Natural killer cell treated with Interleukin-12 subunit alpha and Interleukin-12 subunit beta and Interleukin-15 and Interleukin-18, amount 100 ng/mL, for 72 hours (primary cell): ENCODE results near the gene GAB2. TPM values are rescaled to one million over a fixed set of nuclear protein-coding genes. Genes with fewer than 3 reads are reported as not detected.

ENCODE experiments used
- ATAC-seq, 2 donors: fragments of 150-1000 bp; cut with Tn5 transposase in 1 of 2; sonication (Bioruptor Pico), chemical (Tn5 transposase) in 1 of 2; 2 replicates each; pipeline ENCODE4 v1.10.0; 2021
- DNase-seq: peaks from one replicate; pipeline ENCODE4 v3.0.0; 2022; ENCODE audit warnings: low spot score
- H3K27ac Mint-ChIP-seq, 2 donors: 1 replicate in 1 of 2; 2 replicates in 1 of 2; pipeline ENCODE4 v1.8.0; 2022; ENCODE audit warnings: mixed read lengths in 2 of 2, mild to moderate bottlenecking in 1 of 2, moderate library complexity in 1 of 2
- H3K27me3 Mint-ChIP-seq, 2 donors: 1 replicate in 1 of 2; 2 replicates in 1 of 2; pipeline ENCODE4 v1.8.0; 2022; ENCODE audit warnings: mixed read lengths in 2 of 2
- H3K36me3 Mint-ChIP-seq: one replicate; pipeline ENCODE4 v1.8.0; 2022; ENCODE audit warnings: mixed read lengths
- H3K4me1 Mint-ChIP-seq, 2 donors: 1 replicate in 1 of 2; 2 replicates in 1 of 2; pipeline ENCODE4 v1.8.0; 2022; ENCODE audit warnings: low read depth in 2 of 2, mixed read lengths in 2 of 2, mild to moderate bottlenecking in 1 of 2
- H3K4me3 Mint-ChIP-seq: one replicate; pipeline ENCODE4 v1.8.0; 2022; ENCODE audit warnings: mixed read lengths
- H3K9me3 Mint-ChIP-seq: 2 replicates; pipeline ENCODE4 v1.8.0; 2022; ENCODE audit warnings: mixed read lengths
- total RNA-seq, 2 donors: library from RNA; stranded (reverse); gene quantifications; one replicate each; pipeline ENCODE4 v1.2.3, GENCODE V29; 2022

Gene GAB2
- total RNA-seq, 2 donors from 2014 or later, result 1.9 to 8.7 TPM

DNA sequence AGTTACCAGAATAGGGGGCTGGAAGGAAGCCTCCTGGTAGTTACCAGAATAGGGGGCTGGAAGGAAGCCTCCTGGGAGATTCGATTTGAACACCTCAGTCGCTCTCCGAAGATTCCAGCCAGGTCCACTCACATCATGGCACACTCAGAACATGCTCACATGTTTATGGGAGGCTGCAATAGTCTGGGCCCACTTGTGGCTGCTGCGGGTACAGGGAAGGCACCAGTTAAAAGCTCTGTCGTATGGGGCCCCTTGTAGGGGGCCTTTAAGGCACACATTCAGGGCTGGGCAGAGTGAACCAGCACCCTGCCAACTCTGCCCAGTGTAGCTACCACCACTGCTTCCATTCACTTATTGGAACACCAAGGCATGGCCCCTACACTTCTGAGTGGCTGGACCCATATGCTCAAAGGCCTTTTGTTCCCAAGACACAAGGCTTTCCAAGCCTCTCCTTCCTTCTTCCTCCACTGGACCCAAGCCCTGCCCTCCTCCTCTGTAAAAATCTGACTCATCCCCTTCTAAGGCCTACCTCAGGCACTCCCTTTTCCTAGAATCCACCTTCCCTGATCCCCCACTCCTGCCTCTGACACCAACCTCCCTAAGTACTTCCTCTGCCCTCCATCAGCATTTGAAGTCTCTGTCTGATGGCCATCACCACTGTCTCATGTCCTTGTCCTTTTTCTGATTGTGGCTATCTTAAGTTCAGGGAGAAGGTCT is 200.9 kb downstream of the GAB2 start:
- Mint-ChIP-seq H3K4me1 (peaks cover 5 to 6% of the 10 kb centered on the region in 2 donors), H3K36me3 (no peaks in the 10 kb centered on the region), H3K27me3 (no peaks in the 10 kb centered on the region), H3K4me3 (no peak overlapping the region), H3K27ac (no peak overlapping the region), H3K9me3 (no peaks in the 10 kb centered on the region)
- no peak for DNase-seq
- no peak for ATAC-seq

DNA sequence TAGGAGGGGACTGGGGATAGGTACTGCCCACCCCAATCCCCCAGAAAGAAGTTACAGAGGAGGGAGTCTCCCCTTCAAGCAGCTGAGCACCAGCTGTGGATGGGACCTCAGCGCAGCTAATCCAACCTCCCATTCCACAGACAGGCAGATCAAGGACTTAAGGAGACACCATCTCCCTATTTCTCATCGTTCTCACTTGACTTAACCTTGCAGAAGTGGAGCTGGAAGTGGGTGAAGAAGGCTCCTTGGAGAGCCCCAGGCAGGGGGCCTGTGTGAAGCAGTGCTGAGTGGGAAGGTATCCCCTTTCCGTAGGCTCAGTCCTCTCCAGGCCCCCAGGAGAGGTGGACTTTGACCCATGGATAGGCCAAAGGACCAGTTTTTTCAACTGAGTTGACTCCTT is 201.6 kb downstream of the GAB2 start:
- Mint-ChIP-seq H3K4me1 (peaks cover 6 to 12% of the 10 kb centered on the region in 2 donors), H3K9me3 (no peaks in the 10 kb centered on the region), H3K27ac (no peak overlapping the region), H3K27me3 (no peaks in the 10 kb centered on the region), H3K4me3 (no peak overlapping the region), H3K36me3 (no peaks in the 10 kb centered on the region)
- no peak for ATAC-seq
- DNase-seq, result no peak

DNA sequence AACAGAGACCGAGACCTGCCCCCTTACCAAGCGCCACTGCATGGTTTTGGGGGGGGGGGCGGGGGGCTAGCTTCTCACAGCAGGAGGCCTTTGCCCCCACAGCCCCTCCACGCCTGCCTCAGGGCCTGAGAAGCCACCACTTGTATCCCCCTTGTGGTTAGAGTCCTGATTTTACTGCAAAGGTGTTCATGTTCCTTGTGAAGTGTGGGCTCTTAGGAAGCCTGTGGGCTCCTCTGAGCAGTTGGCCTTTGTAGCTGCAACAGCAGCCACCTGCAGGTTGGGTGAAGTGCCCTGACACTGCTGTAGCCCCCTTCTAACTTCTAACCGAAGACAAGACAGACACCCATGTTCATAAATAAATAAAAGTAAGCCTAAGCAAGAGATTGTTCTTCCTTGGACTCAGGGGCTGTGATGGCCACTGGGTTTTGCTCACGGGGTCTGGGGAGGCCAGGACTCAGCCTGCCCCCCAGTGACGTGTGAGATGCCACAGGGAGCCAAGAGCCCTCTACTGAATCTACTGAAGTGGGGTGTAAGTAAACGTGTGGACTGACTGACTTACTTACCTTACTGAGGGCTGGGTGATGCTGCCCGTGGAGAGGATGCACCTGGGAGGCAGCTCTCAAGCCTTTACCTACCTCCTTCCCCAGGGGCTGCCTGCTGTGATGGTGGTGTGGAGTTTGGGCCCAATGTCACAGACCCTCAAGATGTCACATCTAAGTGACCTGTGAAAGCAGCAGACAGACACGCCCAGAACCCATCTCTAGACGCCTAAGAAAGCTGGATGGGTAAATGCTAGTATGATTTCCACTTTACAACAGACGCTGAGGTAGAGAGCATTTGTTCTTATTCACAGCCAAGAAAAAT is 203.1 kb downstream of the GAB2 start:
- Mint-ChIP-seq H3K9me3 (no peaks in the 10 kb centered on the region), H3K36me3 (no peaks in the 10 kb centered on the region), H3K4me1 (peaks cover 6 to 12% of the 10 kb centered on the region in 2 donors), H3K4me3 (no peak overlapping the region), H3K27ac (no peak overlapping the region), H3K27me3 (no peaks in the 10 kb centered on the region)
- ATAC-seq (no peak), DNase-seq (no peak)

DNA sequence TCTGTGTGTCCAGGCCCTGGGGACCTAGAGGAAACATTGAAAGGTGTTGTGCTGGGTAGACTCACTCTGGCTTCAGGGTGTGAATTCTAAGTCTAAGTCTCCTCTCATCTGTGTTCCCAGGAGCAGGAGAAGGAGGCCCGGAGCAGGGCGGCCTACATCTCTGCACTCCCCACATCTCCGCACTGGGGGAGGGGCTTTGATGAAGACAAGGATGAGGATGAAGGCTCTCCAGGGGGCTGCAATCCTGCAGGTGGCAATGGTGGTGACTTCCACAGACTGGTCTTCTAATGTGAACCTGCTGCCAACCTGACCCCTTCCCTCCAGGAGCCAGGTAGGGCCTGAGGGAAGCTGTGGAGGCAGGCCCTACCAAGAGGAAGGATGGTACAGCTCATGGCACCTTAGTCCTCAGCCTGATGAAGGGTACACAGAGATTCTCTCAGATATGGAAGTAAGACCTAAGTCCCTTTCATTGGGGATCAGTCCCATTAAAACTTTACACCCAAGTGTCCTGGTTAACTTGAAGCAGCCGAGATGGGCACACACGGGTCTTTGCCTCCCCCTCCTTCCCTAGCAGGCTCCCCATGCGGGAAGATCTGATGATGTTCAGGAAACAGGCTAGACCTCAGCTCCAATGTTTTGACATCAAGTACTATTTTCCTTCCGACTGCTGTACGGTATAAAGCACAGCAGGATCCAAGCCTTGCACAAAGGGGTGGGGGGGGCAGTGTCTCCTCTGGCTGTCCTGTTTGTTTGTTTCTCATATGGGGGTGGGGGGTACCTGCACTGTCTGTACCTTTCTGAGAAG is 203.9 kb downstream of the GAB2 start:
- DNase-seq (no peak), ATAC-seq (no peak)
- peaks cover 9 to 12% of the 10 kb centered on the region in 2 donors for H3K4me1 Mint-ChIP-seq
- H3K4me3 Mint-ChIP-seq, result no peak overlapping the region
- H3K36me3 Mint-ChIP-seq, result no peaks in the 10 kb centered on the region
- no peak overlapping the region for H3K27ac Mint-ChIP-seq
- H3K9me3 Mint-ChIP-seq, result no peaks in the 10 kb centered on the region
- H3K27me3 Mint-ChIP-seq, result no peaks in the 10 kb centered on the region

DNA sequence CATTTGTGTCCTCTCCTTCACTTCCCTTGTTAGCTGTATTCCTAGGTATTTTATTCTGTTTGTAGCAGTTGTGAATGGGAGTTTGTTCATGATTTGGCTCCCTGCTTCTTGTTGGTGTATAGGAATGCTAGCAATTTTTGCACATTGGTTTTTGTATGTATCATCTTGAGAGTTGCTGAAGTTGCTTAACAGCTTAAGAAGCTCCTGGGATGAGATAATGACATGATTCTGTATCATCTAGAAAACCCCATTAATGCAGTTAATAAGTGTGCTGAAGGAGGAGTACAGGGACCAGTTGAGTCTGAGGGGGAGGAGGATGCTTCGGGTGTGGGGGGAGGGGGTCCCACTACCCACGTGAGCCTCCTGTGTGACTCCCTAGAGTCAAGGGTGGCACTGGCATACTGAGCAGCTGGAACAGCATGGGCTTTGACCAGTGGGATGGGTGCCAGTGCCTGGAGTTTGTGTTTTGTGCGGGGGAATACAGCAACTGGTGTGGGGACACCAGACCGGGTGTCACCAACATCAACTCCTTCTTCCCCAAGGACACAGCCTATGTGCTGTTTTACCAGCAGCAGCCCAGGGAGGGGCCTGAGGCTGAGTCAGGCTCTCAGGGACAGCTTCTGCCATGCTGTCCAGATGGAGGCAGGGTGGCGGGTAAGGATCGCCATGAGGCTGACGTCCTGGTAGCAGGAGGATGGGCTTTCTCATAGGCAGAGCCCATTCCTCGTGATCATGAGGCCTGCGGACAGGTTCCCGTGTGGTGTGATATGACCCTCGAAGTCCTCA is 204.8 kb downstream of the GAB2 start:
- H3K27me3 Mint-ChIP-seq, result no peaks in the 10 kb centered on the region
- no peaks in the 10 kb centered on the region for H3K9me3 Mint-ChIP-seq
- H3K27ac Mint-ChIP-seq, result no peak overlapping the region
- no peaks in the 10 kb centered on the region for H3K36me3 Mint-ChIP-seq
- ATAC-seq, result no peak
- peaks cover 9 to 12% of the 10 kb centered on the region in 2 donors for H3K4me1 Mint-ChIP-seq
- DNase-seq, result no peak
- no peak overlapping the region for H3K4me3 Mint-ChIP-seq

DNA sequence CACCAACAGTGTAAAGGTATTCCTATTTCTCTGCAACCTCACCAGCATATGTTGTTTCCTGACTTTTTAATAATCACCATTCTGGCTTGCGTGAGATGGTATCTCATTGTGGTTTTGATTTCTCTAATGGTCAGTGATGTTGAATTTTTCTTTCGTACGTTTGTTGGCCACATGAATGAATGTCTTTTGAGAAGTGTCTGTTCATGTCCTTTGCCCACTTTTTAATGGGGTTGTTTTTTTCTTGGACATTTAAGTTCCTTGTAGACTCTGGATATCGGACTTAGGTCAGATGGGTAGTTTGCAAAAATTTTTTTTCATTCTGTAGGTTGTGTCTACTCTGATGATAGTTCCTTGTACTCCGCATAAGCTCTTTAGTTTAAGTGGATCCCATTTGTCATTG is 206.1 kb downstream of the GAB2 start:
- ATAC-seq (no peak), DNase-seq (no peak)
- no peaks in the 10 kb centered on the region for H3K27me3 Mint-ChIP-seq
- H3K27ac Mint-ChIP-seq, result no peak overlapping the region
- peaks cover 6 to 12% of the 10 kb centered on the region in 2 donors for H3K4me1 Mint-ChIP-seq
- H3K9me3 Mint-ChIP-seq, result no peaks in the 10 kb centered on the region
- H3K4me3 Mint-ChIP-seq, result no peak overlapping the region
- H3K36me3 Mint-ChIP-seq, result no peaks in the 10 kb centered on the region

DNA sequence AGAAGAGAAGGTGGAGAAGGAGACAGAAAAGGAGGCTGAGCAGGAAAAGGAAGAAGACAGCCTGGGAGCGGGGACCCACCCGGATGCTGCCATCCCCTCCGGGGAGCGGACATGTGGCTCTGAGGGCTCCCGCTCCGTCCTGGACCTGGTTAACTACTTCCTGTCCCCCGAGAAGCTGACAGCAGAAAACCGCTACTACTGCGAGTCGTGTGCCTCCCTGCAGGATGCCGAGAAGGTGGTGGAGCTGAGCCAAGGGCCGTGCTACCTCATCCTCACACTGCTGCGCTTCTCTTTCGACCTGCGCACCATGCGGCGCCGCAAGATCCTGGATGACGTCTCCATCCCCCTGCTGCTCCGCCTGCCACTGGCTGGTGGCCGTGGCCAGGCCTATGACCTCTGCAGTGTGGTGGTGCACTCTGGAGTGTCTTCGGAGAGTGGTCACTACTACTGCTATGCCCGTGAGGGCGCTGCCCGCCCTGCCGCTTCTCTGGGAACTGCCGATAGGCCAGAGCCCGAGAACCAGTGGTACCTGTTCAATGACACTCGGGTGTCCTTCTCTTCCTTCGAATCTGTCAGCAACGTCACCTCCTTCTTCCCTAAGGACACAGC is 207.5 kb downstream of the GAB2 start:
- H3K4me3 Mint-ChIP-seq, result no peak overlapping the region
- H3K9me3 Mint-ChIP-seq, result no peaks in the 10 kb centered on the region
- no peaks in the 10 kb centered on the region for H3K27me3 Mint-ChIP-seq
- ATAC-seq, result no peak
- peaks cover 6 to 12% of the 10 kb centered on the region in 2 donors for H3K4me1 Mint-ChIP-seq
- H3K27ac Mint-ChIP-seq, result no peak overlapping the region
- no peaks in the 10 kb centered on the region for H3K36me3 Mint-ChIP-seq
- DNase-seq, result peak; percentile 41

DNA sequence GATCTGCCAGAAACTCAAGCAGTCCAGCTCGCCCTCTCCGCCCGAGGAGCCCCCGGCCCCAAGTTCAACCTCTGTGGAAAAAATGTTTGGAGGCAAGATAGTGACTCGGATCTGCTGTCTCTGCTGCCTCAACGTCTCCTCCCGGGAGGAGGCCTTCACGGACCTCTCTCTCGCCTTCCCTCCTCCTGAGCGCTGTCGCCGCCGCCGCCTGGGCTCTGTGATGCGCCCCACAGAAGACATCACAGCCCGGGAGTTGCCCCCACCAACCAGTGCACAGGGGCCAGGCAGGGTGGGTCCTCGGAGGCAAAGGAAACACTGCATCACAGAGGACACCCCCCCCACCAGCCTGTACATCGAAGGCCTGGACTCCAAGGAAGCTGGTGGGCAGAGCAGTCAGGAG is 208.1 kb downstream of the GAB2 start:
- ATAC-seq, result no peak
- Mint-ChIP-seq H3K36me3 (no peaks in the 10 kb centered on the region), H3K27ac (no peak overlapping the region), H3K27me3 (no peaks in the 10 kb centered on the region), H3K4me1 (peaks cover 9 to 12% of the 10 kb centered on the region in 2 donors), H3K9me3 (no peaks in the 10 kb centered on the region), H3K4me3 (no peak overlapping the region)
- DNase-seq, result peak; percentile 35

DNA sequence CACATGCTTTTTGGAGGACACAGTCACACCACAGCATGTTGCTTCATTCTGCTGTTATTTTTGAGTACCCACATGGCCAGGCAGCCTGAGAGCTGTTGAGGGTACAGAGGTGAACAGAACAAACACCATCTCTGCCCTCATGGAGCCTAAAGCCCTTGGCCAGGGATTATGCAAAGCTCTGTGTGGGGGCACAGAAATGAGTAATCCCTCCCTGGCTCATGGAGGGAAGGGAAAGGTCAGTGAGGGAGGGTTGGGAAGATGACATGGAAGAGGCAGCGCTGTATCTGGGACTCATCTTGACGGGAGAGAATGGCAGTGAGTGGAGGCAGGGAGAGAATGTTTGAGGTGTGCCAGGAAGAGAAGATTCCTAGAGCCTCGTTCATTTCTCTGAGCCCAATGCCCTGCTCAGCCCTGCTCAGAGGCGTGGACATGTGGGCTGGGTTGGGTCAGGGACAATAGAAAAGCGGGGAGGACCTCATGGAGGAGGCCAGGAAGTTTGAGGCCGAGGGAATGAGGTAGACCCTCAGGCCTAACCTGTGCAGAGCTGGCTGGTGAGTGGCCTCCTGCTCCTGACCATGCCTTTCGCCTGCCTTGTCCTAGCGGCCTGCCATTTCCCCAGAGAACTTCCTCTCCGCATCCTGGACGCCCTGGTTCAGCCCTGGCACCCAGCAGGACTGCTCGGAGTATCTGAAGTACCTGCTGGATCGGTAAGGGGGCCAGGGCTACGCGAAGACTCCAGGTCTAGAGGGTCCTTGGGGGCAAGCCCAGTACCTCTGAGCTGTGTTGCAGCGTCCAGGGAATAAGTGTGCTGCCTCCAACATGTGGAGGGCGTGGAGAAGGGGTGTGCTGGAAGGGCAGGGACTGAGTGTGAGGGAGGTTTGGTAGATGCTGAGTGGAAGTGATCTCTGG is 209.1 kb downstream of the GAB2 start:
- peak; percentile 47 for DNase-seq
- ATAC-seq, result peak in 1 of 2 donors; percentile 40
- Mint-ChIP-seq H3K27me3 (no peaks in the 10 kb centered on the region), H3K9me3 (no peaks in the 10 kb centered on the region), H3K4me1 (peaks cover 10 to 12% of the 10 kb centered on the region in 2 donors), H3K36me3 (no peaks in the 10 kb centered on the region), H3K27ac (no peak overlapping the region), H3K4me3 (no peak overlapping the region)

DNA sequence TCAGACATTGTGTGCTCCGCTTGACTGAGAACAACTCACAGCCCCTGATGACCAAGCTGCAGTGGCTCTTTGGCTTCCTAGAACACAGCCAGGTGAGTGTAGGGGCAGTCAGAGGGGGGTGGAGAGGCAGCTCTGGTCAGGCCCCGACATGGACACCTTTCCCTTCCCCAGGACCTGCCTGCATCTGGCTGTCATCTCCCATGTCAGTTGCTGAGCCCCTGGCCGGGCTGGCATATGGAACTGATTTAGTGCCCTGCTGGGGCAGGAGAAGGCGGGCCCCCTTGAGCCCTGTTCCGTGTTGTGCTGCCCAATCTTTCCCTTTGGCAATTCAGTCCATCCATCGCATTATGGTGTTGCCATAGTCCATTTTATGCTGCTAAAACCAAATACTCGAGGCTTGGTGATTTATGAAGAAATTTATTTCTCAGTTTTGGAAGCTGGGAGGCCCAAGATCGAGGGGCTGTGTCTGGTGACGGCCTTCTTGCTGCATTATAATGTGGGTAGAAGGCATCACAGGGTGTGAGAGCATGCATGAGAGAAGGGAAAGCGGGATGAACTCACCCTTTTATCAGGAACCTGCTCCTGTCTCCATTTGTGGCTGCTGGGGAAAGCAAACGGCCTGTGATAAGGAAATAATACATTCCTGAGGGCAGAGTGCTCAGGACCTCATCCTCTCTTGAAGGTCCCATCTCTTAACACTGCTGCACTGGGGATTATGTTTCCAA is 209.9 kb downstream of the GAB2 start:
- H3K4me1 Mint-ChIP-seq, result peaks cover 16 to 18% of the 10 kb centered on the region in 2 donors
- H3K4me3 Mint-ChIP-seq, result no peak overlapping the region
- H3K9me3 Mint-ChIP-seq, result no peaks in the 10 kb centered on the region
- ATAC-seq (no peak), DNase-seq (peak; percentile 23)
- no peaks in the 10 kb centered on the region for H3K27me3 Mint-ChIP-seq
- no peaks in the 10 kb centered on the region for H3K36me3 Mint-ChIP-seq
- no peak overlapping the region for H3K27ac Mint-ChIP-seq

DNA sequence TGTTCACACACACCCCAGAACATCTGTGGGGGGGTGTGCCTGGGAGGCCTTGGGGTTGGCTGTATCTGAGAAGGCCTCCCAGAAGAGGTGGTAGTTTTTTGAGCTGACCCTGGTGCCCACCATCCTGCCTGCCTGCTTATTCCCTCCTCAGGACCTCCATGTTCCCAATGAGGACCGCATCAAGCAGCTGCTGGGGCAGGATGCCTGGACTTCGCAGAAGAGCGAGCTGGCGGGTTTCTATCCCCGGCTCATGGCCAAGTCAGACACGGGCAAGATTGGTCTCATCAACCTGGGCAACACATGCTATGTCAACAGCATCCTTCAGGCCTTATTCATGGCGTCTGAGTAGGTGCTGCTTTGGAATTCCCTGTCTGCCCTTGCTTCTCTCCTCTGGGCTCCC is 211.9 kb downstream of the GAB2 start:
- Mint-ChIP-seq H3K4me1 (peaks cover 23% of the 10 kb centered on the region in 2 donors), H3K36me3 (no peaks in the 10 kb centered on the region), H3K27ac (no peak overlapping the region), H3K9me3 (no peaks in the 10 kb centered on the region), H3K27me3 (no peaks in the 10 kb centered on the region), H3K4me3 (no peak overlapping the region)
- no peak for ATAC-seq
- peak; percentile 37 for DNase-seq

DNA sequence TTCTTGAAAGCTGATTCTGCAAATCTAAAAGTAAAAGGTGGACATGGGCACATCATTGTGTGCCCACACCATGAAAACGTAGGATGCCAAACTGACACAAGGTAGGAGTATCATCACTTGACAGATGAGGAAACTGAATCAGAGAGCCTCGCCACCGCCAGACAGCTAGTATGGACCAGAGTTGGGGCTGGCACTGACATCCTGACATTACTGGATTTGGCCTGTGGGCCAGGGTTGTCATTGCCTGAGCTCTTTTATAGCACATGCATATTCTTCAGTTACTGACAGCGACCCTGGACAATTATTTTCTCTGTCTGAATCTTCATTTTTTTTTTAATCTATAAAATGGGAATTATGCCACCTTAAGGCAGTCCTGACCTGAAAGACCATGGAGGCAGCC is 212.4 kb downstream of the GAB2 start:
- Mint-ChIP-seq H3K4me1 (peaks cover 23% of the 10 kb centered on the region in 2 donors), H3K9me3 (no peaks in the 10 kb centered on the region), H3K4me3 (no peak overlapping the region), H3K27me3 (no peaks in the 10 kb centered on the region), H3K36me3 (no peaks in the 10 kb centered on the region), H3K27ac (no peak overlapping the region)
- DNase-seq (peak; percentile 34), ATAC-seq (no peak)
